ENCODE measurements around the gene LRP1.

- no peak for TF ChIP-seq CTCF (IDR thresholded peaks at IDR 0.05)
- no peak for TF ChIP-seq POLR2A (IDR thresholded peaks at IDR 0.05)
Observed at GRCh38 chr12:57232156-57232756, 104.0 kb downstream of the LRP1 start.

All from prostate gland (tissue), 2 donors.